Muscle layer of duodenum (tissue), 2 donors: Measurements from ENCODE around the gene AASDH.

Experiments used
- H3K27ac ChIP-seq: one replicate; pipeline ENCODE4 v1.7.0; 2013; ENCODE audit warnings: mild to moderate bottlenecking, low read length
- H3K27me3 ChIP-seq: one replicate; pipeline ENCODE4 v1.7.0; 2013; ENCODE audit warnings: low read depth, mild to moderate bottlenecking, control low read depth, low read length
- H3K36me3 ChIP-seq, 2 donors: one replicate each; pipeline ENCODE4 v1.7.0; 2013; ENCODE audit warnings: low read length in 2 of 2, control low read depth in 1 of 2, mild to moderate bottlenecking in 1 of 2; ENCODE audit not compliant: insufficient read depth in 2 of 2, control insufficient read depth in 1 of 2
- H3K4me1 ChIP-seq, 2 donors: one replicate each; pipeline ENCODE4 v1.7.0; 2013; ENCODE audit warnings: low read length in 2 of 2, mild to moderate bottlenecking in 2 of 2, control low read depth in 1 of 2, moderate library complexity in 1 of 2; ENCODE audit not compliant: insufficient read depth in 2 of 2, control insufficient read depth in 1 of 2
- H3K4me3 ChIP-seq, 2 donors: one replicate each; pipeline ENCODE4 v1.7.0; 2013; ENCODE audit warnings: low read length in 2 of 2, low read depth in 1 of 2, mild to moderate bottlenecking in 1 of 2
- H3K9me3 ChIP-seq, 2 donors: one replicate each; pipeline ENCODE4 v1.7.0; 2013; ENCODE audit warnings: low read length in 2 of 2, control low read depth in 1 of 2, mild to moderate bottlenecking in 1 of 2; ENCODE audit not compliant: control insufficient read depth in 1 of 2
- donor health status: healthy.

AASDH gene

DNA sequence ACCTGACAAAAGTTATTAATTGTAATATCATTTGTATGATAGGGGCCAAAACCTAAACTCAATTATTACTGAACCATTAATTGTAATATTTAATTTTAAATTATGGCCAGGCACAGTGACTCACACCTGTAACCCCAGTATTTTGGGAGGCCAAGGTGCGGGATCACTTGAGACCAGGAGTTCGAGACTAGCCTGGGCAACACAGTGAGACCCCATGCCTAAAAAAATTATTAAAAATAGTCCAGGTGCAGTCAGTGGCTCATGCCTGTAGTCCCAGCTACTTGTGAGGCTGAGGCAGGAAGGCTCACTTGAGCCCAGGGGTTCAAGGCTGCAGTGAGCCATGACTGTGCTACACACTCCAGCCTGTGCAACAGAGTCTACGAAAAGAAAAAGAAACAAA lies 30.1 kb upstream of the AASDH start:
- no peaks in the 10 kb centered on the region for H3K36me3 ChIP-seq
- H3K4me1 ChIP-seq, result no peaks in the 10 kb centered on the region
- no peaks in the 10 kb centered on the region for H3K9me3 ChIP-seq
- no peak overlapping the region for H3K4me3 ChIP-seq
- H3K27me3 ChIP-seq, result no peaks in the 10 kb centered on the region
- H3K27ac ChIP-seq, result no peak overlapping the region

DNA sequence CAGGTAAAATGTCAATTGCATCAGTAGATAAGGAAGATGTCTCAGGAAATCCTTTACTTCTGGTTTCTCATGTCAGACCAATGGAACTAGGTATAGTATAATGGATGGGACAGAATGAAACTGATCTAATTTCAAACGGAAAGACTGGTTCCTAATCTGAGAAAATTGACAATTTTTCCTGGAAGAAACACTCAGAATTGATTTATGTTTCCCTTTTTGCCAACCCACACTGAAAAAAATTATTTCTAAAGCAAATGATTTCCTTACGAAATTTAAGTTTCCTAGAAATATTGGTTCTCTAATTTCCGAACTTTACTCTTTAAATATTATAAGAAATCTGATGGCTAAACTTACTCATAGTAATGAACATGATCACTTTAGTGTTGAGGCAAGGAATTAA lies 29.1 kb upstream of the AASDH start:
- Histone ChIP-seq H3K27me3 (no peaks in the 10 kb centered on the region), H3K4me3 (no peak overlapping the region), H3K4me1 (no peaks in the 10 kb centered on the region), H3K9me3 (no peaks in the 10 kb centered on the region), H3K36me3 (no peaks in the 10 kb centered on the region), H3K27ac (no peak overlapping the region)

- Histone ChIP-seq H3K9me3 (no peaks in the 10 kb centered on the region), H3K27ac (no peak overlapping the region), H3K36me3 (no peaks in the 10 kb centered on the region), H3K4me1 (peaks cover 11% of the 10 kb centered on the region in 2 donors), H3K4me3 (no peak overlapping the region), H3K27me3 (no peaks in the 10 kb centered on the region)
These were observed 26.9 kb upstream of the AASDH start for GRCh38 chr4:56414135-56414670.

DNA sequence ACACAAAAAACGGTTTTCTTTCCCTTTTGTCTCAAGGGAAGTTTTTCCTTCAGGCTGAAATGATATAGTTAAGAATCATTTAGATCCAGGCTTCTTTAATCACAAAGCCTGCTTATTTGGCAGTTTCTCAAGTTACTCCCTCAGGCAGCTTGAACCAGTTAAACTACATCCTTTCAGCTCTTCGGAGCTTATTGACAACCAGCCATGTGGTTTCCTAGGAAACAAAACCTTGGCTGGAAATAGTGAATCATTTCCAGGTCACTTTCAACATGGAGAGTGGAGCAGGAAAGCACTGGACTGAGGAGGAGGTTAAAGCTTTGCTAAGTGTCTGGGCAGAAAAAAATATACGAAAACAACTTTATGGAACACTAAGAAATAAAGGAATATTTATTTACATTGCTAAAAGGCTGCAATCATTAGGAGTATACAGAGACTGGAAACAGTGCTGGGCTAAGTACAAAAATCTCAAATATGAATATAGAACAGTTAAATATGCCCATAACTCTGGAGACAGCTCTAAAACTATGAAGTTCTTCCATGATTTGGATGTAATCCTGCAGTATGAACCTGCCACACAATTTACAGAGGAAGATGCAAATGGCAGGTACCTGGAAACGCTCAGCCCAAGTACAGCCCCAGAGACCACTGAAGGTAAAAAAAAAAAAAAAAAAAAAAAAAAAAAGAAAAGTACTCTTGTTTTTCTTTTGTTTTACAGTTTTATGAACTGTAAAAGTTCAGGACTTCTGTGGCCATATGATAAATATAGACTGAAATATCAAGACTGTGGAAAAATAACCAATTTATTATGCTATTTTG lies 23.2 kb upstream of the AASDH start:
- Histone ChIP-seq H3K27me3 (no peaks in the 10 kb centered on the region), H3K9me3 (no peaks in the 10 kb centered on the region), H3K4me3 (peak overlapping the region; percentile 35 to 42), H3K36me3 (no peaks in the 10 kb centered on the region), H3K4me1 (peaks cover 11% of the 10 kb centered on the region in 2 donors), H3K27ac (peak overlapping the region; percentile 50)

GRCh38 chr4:56409511-56410090 lies 22.3 kb upstream of the AASDH start:
- Histone ChIP-seq H3K27ac (peak overlapping the region; percentile 50), H3K4me3 (peak overlapping the region in 1 of 2 donors; percentile 42), H3K27me3 (no peaks in the 10 kb centered on the region), H3K36me3 (no peaks in the 10 kb centered on the region), H3K9me3 (no peaks in the 10 kb centered on the region), H3K4me1 (peaks cover 11% of the 10 kb centered on the region in 2 donors)

DNA sequence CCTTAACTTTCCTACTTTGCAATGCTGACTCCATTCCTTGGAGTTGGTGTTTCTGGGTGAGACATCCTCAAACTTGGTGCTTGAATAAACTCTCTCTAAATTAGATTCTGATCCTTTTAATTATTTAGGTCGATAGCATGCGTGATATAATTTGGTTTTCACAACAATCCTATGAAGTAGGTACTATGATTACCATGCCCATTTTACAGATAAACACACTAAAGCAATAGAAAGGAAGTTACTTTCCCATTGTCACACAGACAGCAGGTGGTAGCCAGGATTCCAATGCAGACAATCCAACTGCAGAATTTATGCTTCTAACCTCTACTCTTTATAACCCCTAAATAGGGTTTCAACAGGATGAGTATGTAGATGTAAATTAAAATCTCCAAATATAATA lies 21.7 kb upstream of the AASDH start:
- Histone ChIP-seq H3K36me3 (no peaks in the 10 kb centered on the region), H3K4me3 (no peak overlapping the region), H3K4me1 (peaks cover 11% of the 10 kb centered on the region in 2 donors), H3K9me3 (no peaks in the 10 kb centered on the region), H3K27ac (no peak overlapping the region), H3K27me3 (no peaks in the 10 kb centered on the region)

DNA sequence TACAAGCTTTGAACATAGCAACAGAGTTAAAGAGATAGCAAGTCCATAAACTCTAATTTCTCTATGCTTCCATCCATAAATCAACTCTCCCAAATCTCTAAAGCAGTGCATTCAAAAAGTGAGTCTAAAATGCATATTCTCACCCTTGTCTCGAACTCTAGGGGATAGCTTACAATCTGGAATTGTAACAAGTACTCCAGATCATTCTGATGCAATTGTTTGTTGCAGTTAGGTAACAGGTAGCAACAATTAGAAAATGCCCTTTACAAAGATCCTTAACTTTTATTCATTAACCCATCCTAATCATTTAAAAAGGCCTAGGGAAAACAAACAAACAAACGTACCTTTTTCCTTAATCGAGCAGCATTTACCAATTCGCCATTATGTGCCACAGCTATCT lies 18.9 kb upstream of the AASDH start:
- H3K4me3 ChIP-seq, result no peak overlapping the region
- peaks cover 11% of the 10 kb centered on the region in 2 donors for H3K4me1 ChIP-seq
- H3K9me3 ChIP-seq, result no peaks in the 10 kb centered on the region
- H3K36me3 ChIP-seq, result peaks cover 0 to under 1% of the 10 kb centered on the region in 2 donors
- H3K27me3 ChIP-seq, result no peaks in the 10 kb centered on the region
- no peak overlapping the region for H3K27ac ChIP-seq

- Histone ChIP-seq H3K36me3 (peaks cover 5 to 8% of the 10 kb centered on the region in 2 donors), H3K27me3 (no peaks in the 10 kb centered on the region), H3K9me3 (no peaks in the 10 kb centered on the region), H3K4me3 (no peak overlapping the region), H3K27ac (no peak overlapping the region), H3K4me1 (peaks cover 6 to 8% of the 10 kb centered on the region in 2 donors)
These were observed 17.7 kb upstream of the AASDH start for GRCh38 chr4:56405016-56405415.

- peaks cover 12 to 14% of the 10 kb centered on the region in 2 donors for H3K36me3 ChIP-seq
- H3K4me1 ChIP-seq, result no peaks in the 10 kb centered on the region
- no peaks in the 10 kb centered on the region for H3K9me3 ChIP-seq
- no peak overlapping the region for H3K27ac ChIP-seq
- H3K4me3 ChIP-seq, result no peak overlapping the region
- H3K27me3 ChIP-seq, result no peaks in the 10 kb centered on the region
These were observed 13.3 kb upstream of the AASDH start for GRCh38 chr4:56400560-56400959.

GRCh38 chr4:56391270-56391669 lies 4.0 kb upstream of the AASDH start:
- no peaks in the 10 kb centered on the region for H3K27me3 ChIP-seq
- H3K27ac ChIP-seq, result no peak overlapping the region
- peaks cover 7 to 10% of the 10 kb centered on the region in 2 donors for H3K36me3 ChIP-seq
- H3K4me3 ChIP-seq, result no peak overlapping the region
- H3K4me1 ChIP-seq, result peaks cover 4 to 15% of the 10 kb centered on the region in 2 donors
- H3K9me3 ChIP-seq, result no peaks in the 10 kb centered on the region

GRCh38 chr4:56389558-56389957 lies 2.3 kb upstream of the AASDH start:
- Histone ChIP-seq H3K4me1 (peaks cover 6 to 20% of the 10 kb centered on the region in 2 donors), H3K9me3 (no peaks in the 10 kb centered on the region), H3K4me3 (no peak overlapping the region), H3K27me3 (no peaks in the 10 kb centered on the region), H3K36me3 (peaks cover 0 to 10% of the 10 kb centered on the region in 2 donors), H3K27ac (no peak overlapping the region)
